HEK293T (cell line): ENCODE results near the gene CELF6.

ENCODE experiments used
- CTCF ChIA-PET: fragments of 350-600 bp; formaldehyde crosslinking; extraction: SDS; loops from one replicate; lab custom pipeline; 2021; ENCODE audit warnings: antibody characterized with exemption, inconsistent platforms; lab: Yijun Ruan, JAX
- POLR2A ChIA-PET: fragments of 350-600 bp; formaldehyde crosslinking; extraction: SDS; loops from one replicate; lab custom pipeline; 2020; ENCODE audit warnings: antibody characterized with exemption, inconsistent platforms; lab: Yijun Ruan, JAX
- DNase-seq: peaks from one replicate; pipeline ENCODE4 v3.0.0; 2012; ENCODE audit warnings: mixed read lengths; ENCODE audit errors: extremely low spot score
- ARNT ChIP-seq: fragments of 450-650 bp; IDR thresholded peaks from 2 replicates; pipeline ENCODE4 v1.6.1; 2017; ENCODE audit warnings: mild to moderate bottlenecking
- BHLHE40 ChIP-seq: fragments of 450-650 bp; IDR thresholded peaks from 2 replicates; pipeline ENCODE4 v1.6.1; 2016; ENCODE audit warnings: mild to moderate bottlenecking, moderate library complexity, borderline replicate concordance
- CTBP1 ChIP-seq: fragments of 450-650 bp; IDR thresholded peaks from 2 replicates; pipeline ENCODE4 v1.6.1; 2016; ENCODE audit warnings: borderline replicate concordance
- ELF4 ChIP-seq: fragments of 450-650 bp; IDR thresholded peaks from 2 replicates; pipeline ENCODE4 v1.6.1; 2017; ENCODE audit warnings: antibody characterized with exemption
- FOXA1 ChIP-seq: fragments of 450-650 bp; IDR thresholded peaks from 2 replicates; pipeline ENCODE4 v1.6.1; 2016; ENCODE audit warnings: mild to moderate bottlenecking
- FOXK2 ChIP-seq: fragments of 450-650 bp; IDR thresholded peaks from 2 replicates; pipeline ENCODE4 v1.6.1; 2016; ENCODE audit warnings: mild to moderate bottlenecking
- FOXM1 ChIP-seq: fragments of 450-650 bp; IDR thresholded peaks from 2 replicates; pipeline ENCODE4 v1.6.1; 2017; ENCODE audit warnings: mild to moderate bottlenecking, borderline replicate concordance
- HDGF ChIP-seq: fragments of 450-650 bp; IDR thresholded peaks from 2 replicates; pipeline ENCODE4 v1.6.1; 2017; ENCODE audit warnings: antibody characterized with exemption, borderline replicate concordance
- L3MBTL2 ChIP-seq: fragments of 450-650 bp; conservative IDR thresholded peaks from 2 replicates; pipeline ENCODE4 v1.6.1; 2016; ENCODE audit warnings: mild to moderate bottlenecking
- LEF1 ChIP-seq: fragments of 450-650 bp; IDR thresholded peaks from 2 replicates; pipeline ENCODE4 v1.6.1; 2017; ENCODE audit warnings: mild to moderate bottlenecking, borderline replicate concordance
- NFRKB ChIP-seq: fragments of 450-650 bp; IDR thresholded peaks from 2 replicates; pipeline ENCODE4 v1.6.1; 2016; ENCODE audit warnings: mild to moderate bottlenecking, moderate library complexity
- SP1 ChIP-seq: fragments of 450-650 bp; IDR thresholded peaks from 2 replicates; pipeline ENCODE4 v1.6.1; 2017
- SUZ12 ChIP-seq: fragments of 450-650 bp; IDR thresholded peaks from 2 replicates; pipeline ENCODE4 v1.6.1; 2016; ENCODE audit warnings: mild to moderate bottlenecking
- TARDBP ChIP-seq: fragments of 450-650 bp; IDR thresholded peaks from 2 replicates; pipeline ENCODE4 v1.6.1; 2016
- ZNF384 ChIP-seq: fragments of 450-650 bp; IDR thresholded peaks from 2 replicates; pipeline ENCODE4 v1.6.1; 2016
- TF ChIP-seq, protein P1 (sequence below): fragments of 450-650 bp; IDR thresholded peaks from 2 replicates; pipeline ENCODE4 v1.6.1; 2016

CELF6 gene

DNA sequence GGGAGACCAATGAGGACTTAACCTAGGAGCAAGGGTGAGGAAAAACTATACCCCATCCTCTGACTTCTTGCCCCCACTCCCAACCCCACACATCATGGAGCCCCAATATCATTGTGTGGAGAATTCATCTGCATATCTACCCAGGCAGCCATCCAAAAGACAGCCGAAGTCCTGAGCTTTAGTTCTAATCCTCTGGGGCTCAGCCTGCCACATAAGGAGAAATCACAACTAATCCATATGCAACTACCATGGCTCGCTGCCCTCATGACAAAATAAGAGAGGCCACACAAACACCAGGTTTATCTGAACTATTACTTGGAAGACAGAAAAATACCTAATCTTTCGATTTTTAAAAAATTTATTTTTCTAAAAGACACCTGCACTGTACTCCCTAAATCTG, 38.2 kb upstream of the CELF6 start:
- POLR2A ChIA-PET = no interaction called here
- CTCF ChIA-PET = no interaction called here

DNA sequence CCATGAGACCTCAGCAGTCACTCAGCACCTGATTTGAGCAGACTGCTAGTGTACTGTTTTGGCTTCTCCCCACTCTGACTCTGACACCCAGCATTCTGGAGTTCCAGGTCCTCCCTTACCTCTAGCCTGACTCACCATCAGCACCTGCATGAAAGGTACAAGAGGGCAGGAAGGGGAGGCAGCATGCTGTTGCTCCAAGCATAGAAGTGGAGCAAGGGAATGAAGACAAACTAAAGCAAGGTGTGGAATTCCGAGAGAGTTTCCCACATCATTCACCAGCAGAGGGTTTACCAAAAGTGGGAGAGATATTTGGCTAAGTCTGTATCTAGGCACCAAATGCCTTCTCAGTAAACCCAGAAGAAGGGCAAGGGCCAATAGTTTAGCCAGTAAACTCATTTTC, 34.5 kb upstream of the CELF6 start:
- CTCF ChIA-PET = interaction anchor here (0.6 kb wide), 1 partner anchor 205 kb away, joined by 3 read pairs; no protein-coding TSS in a partner anchor
- no peak for TF ChIP-seq SUZ12
- TF ChIP-seq NFRKB = no peak
- TF ChIP-seq FOXA1 = no peak
- no peak for TF ChIP-seq FOXK2
- TF ChIP-seq, protein P1, sequence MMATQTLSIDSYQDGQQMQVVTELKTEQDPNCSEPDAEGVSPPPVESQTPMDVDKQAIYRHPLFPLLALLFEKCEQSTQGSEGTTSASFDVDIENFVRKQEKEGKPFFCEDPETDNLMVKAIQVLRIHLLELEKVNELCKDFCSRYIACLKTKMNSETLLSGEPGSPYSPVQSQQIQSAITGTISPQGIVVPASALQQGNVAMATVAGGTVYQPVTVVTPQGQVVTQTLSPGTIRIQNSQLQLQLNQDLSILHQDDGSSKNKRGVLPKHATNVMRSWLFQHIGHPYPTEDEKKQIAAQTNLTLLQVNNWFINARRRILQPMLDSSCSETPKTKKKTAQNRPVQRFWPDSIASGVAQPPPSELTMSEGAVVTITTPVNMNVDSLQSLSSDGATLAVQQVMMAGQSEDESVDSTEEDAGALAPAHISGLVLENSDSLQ = no peak
- no peak for TF ChIP-seq FOXM1
- TF ChIP-seq TARDBP = no peak
- no peak for TF ChIP-seq CTBP1
- TF ChIP-seq BHLHE40 = no peak
- POLR2A ChIA-PET = no interaction called here

More for the DNA sequence above, 38.2 kb upstream of the CELF6 start:
- DNase-seq = no peak
- TF ChIP-seq BHLHE40 (no peak), NFRKB (no peak), L3MBTL2 (no peak), LEF1 (no peak), ARNT (no peak), CTBP1 (no peak), FOXK2 (no peak), HDGF (no peak), SUZ12 (no peak), FOXM1 (no peak), ZNF384 (no peak), SP1 (no peak), ELF4 (no peak), TARDBP (no peak), FOXA1 (no peak)

GRCh38 chr15:72353266-72353665, 33.3 kb upstream of the CELF6 start:
- DNase-seq = no peak
- CTCF ChIA-PET = no interaction called here
- POLR2A ChIA-PET = no interaction called here
- TF ChIP-seq FOXM1 (no peak), CTBP1 (no peak), HDGF (no peak)

More for the DNA sequence above, 34.5 kb upstream of the CELF6 start:
- no peak for DNase-seq

GRCh38 chr15:72345806-72346205, 25.8 kb upstream of the CELF6 start:
- ChIA-PET POLR2A (no interaction called here), CTCF (no interaction called here)
- no peak for DNase-seq
- no peak for TF ChIP-seq TARDBP
- TF ChIP-seq NFRKB = no peak
- no peak for TF ChIP-seq L3MBTL2
- TF ChIP-seq SP1 = no peak
- no peak for TF ChIP-seq FOXA1
- no peak for TF ChIP-seq HDGF

- CTCF ChIA-PET = no interaction called here
- no peak for TF ChIP-seq CTBP1
- TF ChIP-seq TARDBP = no peak
- TF ChIP-seq NFRKB = no peak
- TF ChIP-seq L3MBTL2 = no peak
- TF ChIP-seq LEF1 = no peak
- TF ChIP-seq SUZ12 = no peak
- no peak for TF ChIP-seq ARNT
- TF ChIP-seq ZNF384 = no peak
- TF ChIP-seq ELF4 = no peak
- TF ChIP-seq SP1 = no peak
- TF ChIP-seq FOXA1 = no peak
- no peak for TF ChIP-seq FOXK2
- TF ChIP-seq BHLHE40 = no peak
- TF ChIP-seq, protein P1 = no peak
- TF ChIP-seq FOXM1 = no peak
- TF ChIP-seq HDGF = no peak
Measured at GRCh38 chr15:72345280-72345679, 25.3 kb upstream of the CELF6 start.

DNA sequence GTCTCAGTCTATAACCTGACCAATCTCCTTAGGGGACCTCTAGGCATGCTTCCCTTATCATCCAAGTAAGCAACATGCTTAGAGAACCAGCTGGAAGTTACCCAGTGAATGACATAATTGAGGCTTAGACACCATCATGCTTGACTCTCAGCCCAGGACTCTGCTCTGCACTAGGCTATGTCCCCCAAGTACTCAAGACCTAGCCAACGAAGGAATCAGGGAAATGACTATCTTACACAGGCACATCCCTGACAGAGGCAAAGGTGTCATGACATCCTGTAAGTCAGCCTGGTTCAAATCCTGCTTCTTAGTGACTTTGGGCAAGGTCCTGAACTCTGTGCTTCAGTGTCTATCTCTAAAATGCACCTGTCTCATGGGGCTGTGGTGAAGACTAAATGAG, 24.6 kb upstream of the CELF6 start:
- TF ChIP-seq L3MBTL2 = no peak
- no peak for TF ChIP-seq FOXK2
- TF ChIP-seq FOXM1 = no peak
- no peak for TF ChIP-seq ELF4
- no peak for TF ChIP-seq BHLHE40
- TF ChIP-seq TARDBP = no peak
- TF ChIP-seq HDGF = no peak
- no peak for TF ChIP-seq ARNT
- no peak for TF ChIP-seq ZNF384
- TF ChIP-seq NFRKB = no peak
- TF ChIP-seq SP1 = no peak
- no peak for TF ChIP-seq CTBP1
- TF ChIP-seq, protein P1 = no peak
- no peak for TF ChIP-seq LEF1
- no peak for TF ChIP-seq FOXA1
- TF ChIP-seq SUZ12 = no peak

More at GRCh38 chr15:72345280-72345679, 25.3 kb upstream of the CELF6 start:
- POLR2A ChIA-PET = no interaction called here
- no peak for DNase-seq

GRCh38 chr15:72342385-72342784, 22.4 kb upstream of the CELF6 start:
- CTCF ChIA-PET = no interaction called here
- DNase-seq = peak; percentile 31
- POLR2A ChIA-PET = no interaction called here
- no peak for TF ChIP-seq CTBP1
- no peak for TF ChIP-seq FOXM1
- TF ChIP-seq L3MBTL2 = no peak
- TF ChIP-seq ELF4 = no peak
- no peak for TF ChIP-seq LEF1
- TF ChIP-seq ZNF384 = no peak
- TF ChIP-seq, protein P1 = no peak
- no peak for TF ChIP-seq FOXK2
- TF ChIP-seq SUZ12 = no peak
- no peak for TF ChIP-seq TARDBP
- no peak for TF ChIP-seq FOXA1
- TF ChIP-seq NFRKB = no peak

More for the DNA sequence above, 24.6 kb upstream of the CELF6 start:
- CTCF ChIA-PET = no interaction called here
- POLR2A ChIA-PET = no interaction called here
- DNase-seq = no peak
